SK-N-MC (cell line): ENCODE data around the gene CDK17.

ENCODE experiments used
- EZH2 ChIP-seq: fragments of 200-600 bp; sonication (generic); IDR thresholded peaks from one replicate; pipeline ENCODE4 v1.6.1; 2017; ENCODE audit warnings: antibody characterized with exemption
- FOXP2 ChIP-seq: optimal IDR thresholded peaks from 2 replicates; pipeline ENCODE3; 2011; ENCODE audit warnings: mild to moderate bottlenecking, moderate library complexity; ENCODE audit not compliant: insufficient read depth; ENCODE audit errors: extremely low read length, control extremely low read depth
- POLR2AphosphoS5 ChIP-seq: IDR thresholded peaks from 2 replicates; pipeline ENCODE4 v1.6.1; 2012; ENCODE audit warnings: mild to moderate bottlenecking, low read depth, low read length, borderline replicate concordance

DNA sequence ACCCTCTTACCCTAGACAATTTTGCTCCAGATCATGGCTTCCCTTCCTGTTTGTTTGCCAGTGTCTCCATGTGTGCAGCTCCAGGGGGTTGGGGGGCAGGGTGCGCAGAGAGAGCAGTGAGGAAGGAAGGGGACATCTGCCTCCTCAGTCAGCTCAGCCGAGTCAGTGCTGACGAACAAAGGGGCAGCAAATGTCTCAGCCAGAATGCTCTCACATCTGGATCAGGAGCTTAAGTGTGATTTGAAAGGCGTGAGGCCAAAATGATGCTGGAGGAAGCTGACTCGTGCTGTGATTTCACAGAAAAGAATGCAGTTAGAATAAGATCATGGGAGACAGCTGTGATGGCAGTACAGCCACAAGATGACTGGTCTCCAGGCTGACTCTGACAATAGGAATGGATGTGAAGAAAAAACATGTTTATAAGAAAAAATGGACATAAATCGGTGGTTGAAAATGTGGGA is 27.1 kb upstream of the CDK17 start:
- TF ChIP-seq POLR2AphosphoS5 (no peak), FOXP2 (no peak), EZH2 (no peak)
